Hematopoietic multipotent progenitor cell treated with erythropoietin and hydrocortisone succinate and interleukin-3 and kit ligand, for 15 days (in vitro differentiated cells): ENCODE measurements around the gene C6orf136.
"Not testable (repeated sequence)": the region's sequence is repeated elsewhere in the genome, so short reads cannot be mapped to it uniquely, and the experiment has no call there.

Experiments used
- DNase-seq: peaks from one replicate; pipeline ENCODE4 v3.0.0-alpha.2; 2015; ENCODE audit warnings: low spot score

The C6orf136 gene

GRCh38 chr6:30657922-30658321, 11.0 kb downstream of the C6orf136 start:
- not testable (repeated sequence) for DNase-seq

GRCh38 chr6:30664994-30665767, 18.2 kb downstream of the C6orf136 start:
- DNase-seq, result no peak

GRCh38 chr6:30666300-30666699, 19.4 kb downstream of the C6orf136 start:
- not testable (repeated sequence) for DNase-seq

GRCh38 chr6:30670760-30671527, 24.0 kb downstream of the C6orf136 start:
- no peak for DNase-seq

GRCh38 chr6:30672445-30673253, 25.7 kb downstream of the C6orf136 start, which contains the start of gene DHX16:
Gene DHX16, minus strand, starts transcription at chr6:30673006. Its CDS starts 165 bp downstream, at chr6:30672841.
- DNase-seq, result peak; percentile 97

- peak; percentile 41 for DNase-seq
Measured at GRCh38 chr6:30676660-30677285, 29.8 kb downstream of the C6orf136 start.

- DNase-seq, result peak; percentile 85
Measured at GRCh38 chr6:30678964-30679726, 32.2 kb downstream of the C6orf136 start.

GRCh38 chr6:30679765-30680535, 33.0 kb downstream of the C6orf136 start:
- no peak for DNase-seq

- DNase-seq, result no peak
Measured at GRCh38 chr6:30681766-30682142, 34.8 kb downstream of the C6orf136 start.

GRCh38 chr6:30682143-30683117, 35.5 kb downstream of the C6orf136 start:
- DNase-seq, result no peak

GRCh38 chr6:30683183-30683979, 36.4 kb downstream of the C6orf136 start:
- no peak for DNase-seq

- DNase-seq, result no peak
Measured at GRCh38 chr6:30683980-30684338, 37.0 kb downstream of the C6orf136 start.

GRCh38 chr6:30684386-30685156, 37.6 kb downstream of the C6orf136 start:
- no peak for DNase-seq

- no peak for DNase-seq
Measured at GRCh38 chr6:30685157-30686008, 38.5 kb downstream of the C6orf136 start.

- no peak for DNase-seq
Measured at GRCh38 chr6:30686009-30686907, 39.3 kb downstream of the C6orf136 start, which contains the start of gene PPP1R18. Gene PPP1R18, minus strand, starts transcription at chr6:30686645. Its CDS starts 627 bp downstream, at chr6:30686018.
